ENCODE measurements around the gene TLCD3A.

TLCD3A gene

DNA sequence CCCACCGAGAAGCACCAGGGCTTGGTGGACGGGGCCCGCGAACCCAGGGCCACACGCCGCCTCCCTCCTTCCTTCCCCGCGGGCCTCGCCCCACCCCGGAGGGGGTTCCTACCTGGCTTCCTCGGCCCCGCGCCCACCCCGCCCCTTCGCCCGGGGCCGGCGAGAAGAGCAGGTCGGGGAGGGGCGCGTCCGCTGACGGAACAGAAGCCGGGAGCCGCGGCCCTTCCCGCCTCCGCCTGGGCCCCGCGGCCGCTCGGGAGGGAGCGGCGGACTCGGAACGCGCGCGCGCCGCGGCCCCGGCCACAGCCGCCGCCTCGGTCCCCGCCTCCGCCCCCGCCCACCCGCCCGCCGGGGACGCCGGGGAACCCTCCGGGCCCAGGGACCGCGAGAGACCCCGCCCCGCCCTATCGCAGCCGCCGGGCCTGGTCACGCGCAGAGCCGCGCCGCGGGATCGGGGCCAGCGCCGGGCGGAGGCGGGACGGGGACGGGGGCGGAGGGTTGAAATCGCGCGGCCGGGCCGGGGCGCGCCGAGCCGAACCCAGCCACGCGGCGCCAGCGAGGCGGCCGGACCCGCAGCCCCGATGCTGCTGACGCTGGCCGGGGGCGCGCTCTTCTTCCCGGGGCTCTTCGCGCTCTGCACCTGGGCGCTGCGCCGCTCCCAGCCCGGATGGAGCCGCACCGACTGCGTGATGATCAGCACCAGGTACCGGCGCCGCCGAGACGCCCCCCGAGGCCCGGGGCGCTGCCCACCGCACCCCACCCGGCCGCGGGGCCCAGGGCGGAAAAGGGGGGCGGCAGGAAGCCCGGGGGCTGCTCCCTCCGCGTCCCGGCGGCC, at the start of gene TLCD3A:
TSS of gene TLCD3A (plus strand) at position 530 of the 835 bp plus-strand sequence. CDS start at position 582, 52 bp downstream.
- H3K9me3 Mint-ChIP-seq = peaks cover 4% of the 10 kb centered on the region
- H3K27me3 Mint-ChIP-seq (ENCODE audit: low read depth, poor library complexity) = peaks cover 12% of the 10 kb centered on the region
- DNase-seq = peak; percentile 82
- TF ChIP-seq CTCF (IDR thresholded peaks at IDR 0.05) = no peak
- peaks cover 29% of the 10 kb centered on the region for H3K4me1 Mint-ChIP-seq
- peak within 1 kb of the TSS; percentile 31 for H3K27ac Mint-ChIP-seq
- peaks cover 29% of the 10 kb centered on the region for H3K36me3 Mint-ChIP-seq (ENCODE audit: low read depth)
- H3K4me3 Mint-ChIP-seq = peak within 1 kb of the TSS; percentile 92

DNA sequence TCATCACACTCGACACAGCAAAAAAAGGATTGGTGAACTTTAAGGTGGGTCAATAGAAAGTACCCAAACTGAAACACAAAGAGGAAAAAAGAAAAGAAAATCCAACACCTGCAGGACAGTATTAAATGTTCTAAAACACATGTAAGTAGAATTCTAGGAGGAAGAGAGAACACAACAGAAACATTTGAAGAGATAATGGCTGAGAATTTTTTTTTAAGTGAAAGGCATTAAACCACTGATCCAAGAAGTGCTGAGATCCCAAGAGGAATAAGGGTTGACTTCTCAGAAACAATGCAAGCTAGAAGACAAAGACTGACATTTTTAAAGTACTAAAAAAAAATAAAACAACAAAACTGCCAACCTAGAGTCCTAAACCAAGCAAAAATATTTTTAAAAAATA, 49.4 kb upstream of the TLCD3A start:
- Mint-ChIP-seq H3K36me3 (ENCODE audit: low read depth) (peaks cover 79% of the 10 kb centered on the region), H3K4me3 (no peak overlapping the region), H3K27me3 (ENCODE audit: low read depth, poor library complexity) (no peaks in the 10 kb centered on the region), H3K4me1 (peaks cover 5% of the 10 kb centered on the region), H3K27ac (peak overlapping the region; percentile 91), H3K9me3 (peaks cover 14% of the 10 kb centered on the region)
- DNase-seq = no peak
- TF ChIP-seq CTCF (IDR thresholded peaks at IDR 0.05) = no peak

- peaks cover 14% of the 10 kb centered on the region for H3K9me3 Mint-ChIP-seq
- H3K4me1 Mint-ChIP-seq = peaks cover 10% of the 10 kb centered on the region
- H3K4me3 Mint-ChIP-seq = no peak overlapping the region
- peaks cover 84% of the 10 kb centered on the region for H3K36me3 Mint-ChIP-seq (ENCODE audit: low read depth)
- TF ChIP-seq CTCF (IDR thresholded peaks at IDR 0.05) = no peak
- DNase-seq = no peak
- H3K27ac Mint-ChIP-seq = no peak overlapping the region
- H3K27me3 Mint-ChIP-seq (ENCODE audit: low read depth, poor library complexity) = no peaks in the 10 kb centered on the region
Measured at GRCh38 chr17:683499-684254, 48.7 kb upstream of the TLCD3A start.

- Mint-ChIP-seq H3K27me3 (ENCODE audit: low read depth, poor library complexity) (no peaks in the 10 kb centered on the region), H3K36me3 (ENCODE audit: low read depth) (peaks cover 79% of the 10 kb centered on the region), H3K9me3 (peaks cover 10% of the 10 kb centered on the region), H3K4me3 (no peak overlapping the region), H3K4me1 (peaks cover 15% of the 10 kb centered on the region), H3K27ac (peak overlapping the region; percentile 54)
- DNase-seq = no peak
- TF ChIP-seq CTCF (IDR thresholded peaks at IDR 0.05) = no peak
Measured at GRCh38 chr17:685006-685405, 47.4 kb upstream of the TLCD3A start.

GRCh38 chr17:688100-688989, 44.1 kb upstream of the TLCD3A start:
- Mint-ChIP-seq H3K36me3 (ENCODE audit: low read depth) (peaks cover 55% of the 10 kb centered on the region), H3K27me3 (ENCODE audit: low read depth, poor library complexity) (no peaks in the 10 kb centered on the region), H3K9me3 (no peaks in the 10 kb centered on the region), H3K4me1 (peaks cover 20% of the 10 kb centered on the region), H3K4me3 (no peak overlapping the region), H3K27ac (peak overlapping the region; percentile 73)
- peak; percentile 30 for TF ChIP-seq CTCF (IDR thresholded peaks at IDR 0.05)
- DNase-seq = no peak
